HL-60 (cell line): Measurements from ENCODE around the gene PCNX2.

Experiments
- DNase-seq, 2 experiments: peaks; one replicate each; pipeline ENCODE4 v3.0.0-alpha.2; 2010 to 2020; ENCODE audit warnings: low read depth in 1 of 2, low spot score in 1 of 2
- H3K27ac ChIP-seq: fragments of 250-450 bp; sonication (Bioruptor Pico); replicated peaks from 2 replicates; pipeline ENCODE4 v1.5.1; 2020; ENCODE audit warnings: mild to moderate bottlenecking, moderate library complexity
- H3K27me3 ChIP-seq: fragments of 250-450 bp; sonication (Bioruptor Pico); 2 replicates; pipeline ENCODE4 v1.5.1; 2021; ENCODE audit warnings: mild to moderate bottlenecking, moderate library complexity; ENCODE audit not compliant: insufficient read depth, poor library complexity, severe bottlenecking
- H3K4me3 ChIP-seq: replicated peaks from 2 replicates; pipeline ENCODE4 v1.5.1; 2011; ENCODE audit warnings: mild to moderate bottlenecking, control low read depth, low read length; ENCODE audit not compliant: insufficient read depth
- GABPA ChIP-seq: IDR thresholded peaks from 2 replicates; pipeline ENCODE4 v1.6.1; 2012; ENCODE audit warnings: low read depth
- POLR2AphosphoS5 ChIP-seq: IDR thresholded peaks from 2 replicates; pipeline ENCODE4 v1.6.1; 2012; ENCODE audit warnings: low read depth
- SPI1 ChIP-seq: IDR thresholded peaks from 2 replicates; pipeline ENCODE4 v1.6.1; 2012; ENCODE audit warnings: low read depth, mild to moderate bottlenecking, borderline replicate concordance
- TF ChIP-seq, protein P1 (sequence below): IDR thresholded peaks from one replicate; pipeline ENCODE4 v1.5.1; 2011; ENCODE audit warnings: low read length, control low read depth, inconsistent platforms; ENCODE audit not compliant: insufficient read depth
- TF ChIP-seq, protein P2 (sequence below): IDR thresholded peaks from 2 replicates; pipeline ENCODE4 v1.6.1; 2012; ENCODE audit warnings: low read depth; ENCODE audit not compliant: insufficient replicate concordance

PCNX2 gene

DNA sequence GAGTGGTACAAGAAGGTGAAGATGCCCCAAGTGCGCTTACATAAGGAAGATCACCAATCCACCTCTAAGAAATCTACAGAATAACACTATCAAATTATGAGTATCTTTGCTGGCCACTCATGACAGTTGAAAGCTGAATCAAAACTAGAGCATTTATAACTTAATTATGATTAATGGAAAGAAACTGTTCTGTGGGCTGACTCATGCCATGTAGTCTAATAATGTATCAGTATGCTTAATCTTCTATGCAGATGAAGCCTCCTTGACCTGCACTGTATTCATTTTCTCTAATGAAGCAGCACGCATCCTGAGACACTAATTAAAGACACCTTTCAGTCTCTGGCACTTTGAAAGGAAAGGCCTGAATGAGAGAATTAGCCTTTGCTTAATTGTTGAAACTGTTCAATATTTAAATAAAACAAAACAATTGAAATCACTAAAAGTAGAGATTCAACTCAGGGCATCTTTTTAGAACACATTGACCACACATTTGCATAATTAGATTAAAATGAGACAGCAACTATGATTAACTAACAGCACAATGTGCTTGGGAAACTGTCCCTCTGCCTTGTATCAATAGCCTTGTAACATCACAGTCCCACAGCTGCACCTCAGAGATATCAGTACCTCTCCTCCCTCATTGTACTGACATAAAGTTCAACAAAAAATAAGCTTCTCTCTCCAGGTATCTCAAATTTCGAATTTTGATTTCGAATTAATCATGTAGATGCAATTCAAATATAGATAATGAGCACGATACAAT, 239.5 kb downstream of the PCNX2 start:
- no peaks in the 10 kb centered on the region for H3K27me3 ChIP-seq
- DNase-seq: no peak
- TF ChIP-seq POLR2AphosphoS5 (no peak), SPI1 (no peak), GABPA (no peak)
- TF ChIP-seq, protein P1, sequence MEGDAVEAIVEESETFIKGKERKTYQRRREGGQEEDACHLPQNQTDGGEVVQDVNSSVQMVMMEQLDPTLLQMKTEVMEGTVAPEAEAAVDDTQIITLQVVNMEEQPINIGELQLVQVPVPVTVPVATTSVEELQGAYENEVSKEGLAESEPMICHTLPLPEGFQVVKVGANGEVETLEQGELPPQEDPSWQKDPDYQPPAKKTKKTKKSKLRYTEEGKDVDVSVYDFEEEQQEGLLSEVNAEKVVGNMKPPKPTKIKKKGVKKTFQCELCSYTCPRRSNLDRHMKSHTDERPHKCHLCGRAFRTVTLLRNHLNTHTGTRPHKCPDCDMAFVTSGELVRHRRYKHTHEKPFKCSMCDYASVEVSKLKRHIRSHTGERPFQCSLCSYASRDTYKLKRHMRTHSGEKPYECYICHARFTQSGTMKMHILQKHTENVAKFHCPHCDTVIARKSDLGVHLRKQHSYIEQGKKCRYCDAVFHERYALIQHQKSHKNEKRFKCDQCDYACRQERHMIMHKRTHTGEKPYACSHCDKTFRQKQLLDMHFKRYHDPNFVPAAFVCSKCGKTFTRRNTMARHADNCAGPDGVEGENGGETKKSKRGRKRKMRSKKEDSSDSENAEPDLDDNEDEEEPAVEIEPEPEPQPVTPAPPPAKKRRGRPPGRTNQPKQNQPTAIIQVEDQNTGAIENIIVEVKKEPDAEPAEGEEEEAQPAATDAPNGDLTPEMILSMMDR: no peak
- TF ChIP-seq, protein P2, sequence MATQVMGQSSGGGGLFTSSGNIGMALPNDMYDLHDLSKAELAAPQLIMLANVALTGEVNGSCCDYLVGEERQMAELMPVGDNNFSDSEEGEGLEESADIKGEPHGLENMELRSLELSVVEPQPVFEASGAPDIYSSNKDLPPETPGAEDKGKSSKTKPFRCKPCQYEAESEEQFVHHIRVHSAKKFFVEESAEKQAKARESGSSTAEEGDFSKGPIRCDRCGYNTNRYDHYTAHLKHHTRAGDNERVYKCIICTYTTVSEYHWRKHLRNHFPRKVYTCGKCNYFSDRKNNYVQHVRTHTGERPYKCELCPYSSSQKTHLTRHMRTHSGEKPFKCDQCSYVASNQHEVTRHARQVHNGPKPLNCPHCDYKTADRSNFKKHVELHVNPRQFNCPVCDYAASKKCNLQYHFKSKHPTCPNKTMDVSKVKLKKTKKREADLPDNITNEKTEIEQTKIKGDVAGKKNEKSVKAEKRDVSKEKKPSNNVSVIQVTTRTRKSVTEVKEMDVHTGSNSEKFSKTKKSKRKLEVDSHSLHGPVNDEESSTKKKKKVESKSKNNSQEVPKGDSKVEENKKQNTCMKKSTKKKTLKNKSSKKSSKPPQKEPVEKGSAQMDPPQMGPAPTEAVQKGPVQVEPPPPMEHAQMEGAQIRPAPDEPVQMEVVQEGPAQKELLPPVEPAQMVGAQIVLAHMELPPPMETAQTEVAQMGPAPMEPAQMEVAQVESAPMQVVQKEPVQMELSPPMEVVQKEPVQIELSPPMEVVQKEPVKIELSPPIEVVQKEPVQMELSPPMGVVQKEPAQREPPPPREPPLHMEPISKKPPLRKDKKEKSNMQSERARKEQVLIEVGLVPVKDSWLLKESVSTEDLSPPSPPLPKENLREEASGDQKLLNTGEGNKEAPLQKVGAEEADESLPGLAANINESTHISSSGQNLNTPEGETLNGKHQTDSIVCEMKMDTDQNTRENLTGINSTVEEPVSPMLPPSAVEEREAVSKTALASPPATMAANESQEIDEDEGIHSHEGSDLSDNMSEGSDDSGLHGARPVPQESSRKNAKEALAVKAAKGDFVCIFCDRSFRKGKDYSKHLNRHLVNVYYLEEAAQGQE: no peak
- H3K27ac ChIP-seq: no peak overlapping the region
- H3K4me3 ChIP-seq: no peak overlapping the region

DNA sequence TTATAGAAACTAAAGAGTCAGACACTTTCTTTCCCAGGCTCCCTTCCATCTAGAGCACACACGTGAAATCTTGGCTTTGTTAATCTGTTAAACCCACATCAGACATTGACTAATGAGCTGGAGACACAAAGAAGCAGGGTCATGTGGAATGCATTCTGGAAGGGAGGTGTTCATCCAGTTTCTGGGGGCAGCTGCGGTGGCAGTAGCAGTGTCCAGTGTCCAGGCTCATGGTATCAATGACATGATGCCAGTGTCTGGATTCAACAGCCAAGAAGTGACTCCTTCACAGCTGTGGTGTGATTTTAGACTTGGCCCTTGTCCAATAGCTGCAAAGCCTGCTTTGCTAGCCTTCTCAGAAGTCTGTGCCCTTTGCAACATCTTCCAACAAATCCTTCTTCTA, 249.9 kb downstream of the PCNX2 start:
- TF ChIP-seq, protein P2: no peak
- TF ChIP-seq SPI1: no peak
- TF ChIP-seq GABPA: no peak
- TF ChIP-seq POLR2AphosphoS5: no peak
- TF ChIP-seq, protein P1: no peak
- DNase-seq: no peak
- Histone ChIP-seq H3K4me3 (no peak overlapping the region), H3K27me3 (no peaks in the 10 kb centered on the region), H3K27ac (no peak overlapping the region)

DNA sequence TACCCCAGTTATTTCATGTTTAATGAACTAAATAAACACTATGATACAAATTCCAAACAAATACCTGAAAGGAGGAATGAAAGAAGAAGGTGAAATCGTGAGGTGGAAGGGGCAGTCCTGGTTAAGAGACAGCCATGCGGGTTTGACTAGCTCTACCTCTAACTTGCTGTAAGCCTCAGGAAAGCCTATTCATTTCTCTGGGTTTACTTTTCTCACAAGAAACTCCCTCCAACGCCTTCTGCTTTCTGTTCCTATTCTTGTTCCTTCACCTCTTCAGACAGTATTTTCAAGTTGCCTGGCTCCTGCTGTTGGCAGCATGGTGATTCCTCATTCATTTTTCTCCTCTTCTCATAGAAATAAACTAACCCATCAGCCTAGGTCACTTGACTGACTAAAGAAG, 252.7 kb downstream of the PCNX2 start:
- DNase-seq: no peak
- H3K27ac ChIP-seq: no peak overlapping the region
- no peak overlapping the region for H3K4me3 ChIP-seq
- H3K27me3 ChIP-seq: no peaks in the 10 kb centered on the region
- TF ChIP-seq SPI1: no peak
- TF ChIP-seq GABPA: no peak
- TF ChIP-seq POLR2AphosphoS5: no peak
- TF ChIP-seq, protein P1: no peak
- TF ChIP-seq, protein P2: no peak
